ENCODE measurements around the gene MAPKBP1. TPM values are rescaled to one million over a fixed set of nuclear protein-coding genes. Genes with fewer than 3 reads are reported as not detected.

The MAPKBP1 gene
- total RNA-seq, 1 donor from 2014 or later, result 36.6 TPM

GRCh38 chr15:41790756-41791546, 16.7 kb downstream of the MAPKBP1 start:
- no peaks in the 10 kb centered on the region for H3K9me3 Mint-ChIP-seq
- DNase-seq (ENCODE audit: low read depth, low spot score), result no peak
- H3K4me3 Mint-ChIP-seq, result no peak overlapping the region
- no peak for TF ChIP-seq CTCF (conservative IDR thresholded peaks at IDR 0.05)
- no peaks in the 10 kb centered on the region for H3K36me3 Mint-ChIP-seq (ENCODE audit: low read depth)
- peak overlapping the region; percentile 15 for H3K27ac Mint-ChIP-seq (ENCODE audit: unreplicated experiment)
- no peaks in the 10 kb centered on the region for H3K27me3 Mint-ChIP-seq (ENCODE audit: low read depth)
- H3K4me1 Mint-ChIP-seq, result peaks cover 43% of the 10 kb centered on the region

DNA sequence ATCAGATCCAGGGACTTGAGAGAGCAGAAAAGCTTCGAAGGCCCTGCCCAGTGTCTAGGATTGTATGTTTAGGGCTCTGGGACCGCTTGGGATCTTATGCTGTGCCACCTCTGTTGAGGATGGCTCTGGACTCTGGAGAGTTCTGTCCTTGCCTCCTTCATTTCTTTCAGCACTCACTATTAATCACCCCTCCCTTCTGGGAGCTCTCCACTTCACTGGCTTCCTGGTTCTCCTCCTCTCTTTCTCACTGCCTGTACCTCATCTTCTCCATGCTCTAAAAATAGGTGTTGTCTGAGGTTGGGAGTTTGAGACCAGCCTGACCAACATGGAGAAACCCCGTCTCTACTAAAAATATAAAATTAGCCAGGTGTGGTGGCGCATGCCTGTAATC, 17.3 kb downstream of the MAPKBP1 start:
- H3K27ac Mint-ChIP-seq (ENCODE audit: unreplicated experiment), result peak overlapping the region; percentile 89
- H3K4me1 Mint-ChIP-seq, result peaks cover 49% of the 10 kb centered on the region
- H3K27me3 Mint-ChIP-seq (ENCODE audit: low read depth), result no peaks in the 10 kb centered on the region
- no peaks in the 10 kb centered on the region for H3K36me3 Mint-ChIP-seq (ENCODE audit: low read depth)
- DNase-seq (ENCODE audit: low read depth, low spot score), result no peak
- H3K4me3 Mint-ChIP-seq, result no peak overlapping the region
- no peaks in the 10 kb centered on the region for H3K9me3 Mint-ChIP-seq
- TF ChIP-seq CTCF (conservative IDR thresholded peaks at IDR 0.05), result no peak

GRCh38 chr15:41792000-41792637, 17.8 kb downstream of the MAPKBP1 start:
- TF ChIP-seq CTCF (conservative IDR thresholded peaks at IDR 0.05), result no peak
- no peaks in the 10 kb centered on the region for H3K27me3 Mint-ChIP-seq (ENCODE audit: low read depth)
- no peak overlapping the region for H3K4me3 Mint-ChIP-seq
- no peak overlapping the region for H3K27ac Mint-ChIP-seq (ENCODE audit: unreplicated experiment)
- no peak for DNase-seq (ENCODE audit: low read depth, low spot score)
- no peaks in the 10 kb centered on the region for H3K36me3 Mint-ChIP-seq (ENCODE audit: low read depth)
- H3K9me3 Mint-ChIP-seq, result no peaks in the 10 kb centered on the region
- H3K4me1 Mint-ChIP-seq, result peaks cover 52% of the 10 kb centered on the region

GRCh38 chr15:41794081-41794480, 19.8 kb downstream of the MAPKBP1 start:
- no peak overlapping the region for H3K27ac Mint-ChIP-seq (ENCODE audit: unreplicated experiment)

More at GRCh38 chr15:41794081-41794480, 19.8 kb downstream of the MAPKBP1 start:
- Mint-ChIP-seq H3K4me1 (peaks cover 45% of the 10 kb centered on the region), H3K27me3 (ENCODE audit: low read depth) (no peaks in the 10 kb centered on the region), H3K9me3 (no peaks in the 10 kb centered on the region), H3K4me3 (no peak overlapping the region), H3K36me3 (ENCODE audit: low read depth) (no peaks in the 10 kb centered on the region)
- no peak for DNase-seq (ENCODE audit: low read depth, low spot score)
- no peak for TF ChIP-seq CTCF (conservative IDR thresholded peaks at IDR 0.05)

All from neural crest cell (in vitro differentiated cells).